Karpas-422 (cell line): ENCODE results near the gene SLC2A5. TPM values are rescaled to one million over a fixed set of nuclear protein-coding genes. Genes with fewer than 3 reads are reported as not detected.

Experiments
- DNase-seq: peaks from one replicate; pipeline ENCODE4 v3.0.0-alpha.2; 2015
- H2AFZ ChIP-seq: fragments of 200-600 bp; sonication (generic); 2 replicates; pipeline ENCODE4 v1.6.1; 2014; ENCODE audit warnings: antibody characterized with exemption, low read length, mixed read lengths
- H3K27ac ChIP-seq: fragments of 200-600 bp; sonication (generic); 2 replicates; pipeline ENCODE4 v1.5.1; 2014; ENCODE audit warnings: mild to moderate bottlenecking, low read length, moderate library complexity
- H3K27me3 ChIP-seq: fragments of 200-600 bp; sonication (generic); 2 replicates; pipeline ENCODE4 v1.6.1; 2014; ENCODE audit warnings: low read length, mixed read lengths
- H3K36me3 ChIP-seq: fragments of 200-600 bp; sonication (generic); 2 replicates; pipeline ENCODE4 v1.6.1; 2014; ENCODE audit warnings: low read length, mixed read lengths; ENCODE audit not compliant: insufficient read depth
- H3K4me1 ChIP-seq: fragments of 200-600 bp; sonication (generic); 2 replicates; pipeline ENCODE4 v1.6.1; 2014; ENCODE audit warnings: mild to moderate bottlenecking, low read length, mixed read lengths
- H3K4me2 ChIP-seq: fragments of 200-600 bp; sonication (generic); 2 replicates; pipeline ENCODE4 v1.6.1; 2014; ENCODE audit warnings: low read length, low read depth, mild to moderate bottlenecking; ENCODE audit not compliant: poor library complexity, severe bottlenecking
- H3K4me3 ChIP-seq: fragments of 200-600 bp; sonication (generic); 2 replicates; pipeline ENCODE4 v1.5.1; 2014; ENCODE audit warnings: mild to moderate bottlenecking, antibody characterized with exemption, low read length, mixed read lengths
- H3K79me2 ChIP-seq: fragments of 200-600 bp; sonication (generic); 2 replicates; pipeline ENCODE4 v1.6.1; 2014; ENCODE audit warnings: mild to moderate bottlenecking, low read length, mixed read lengths
- H3K9ac ChIP-seq: fragments of 200-600 bp; sonication (generic); 2 replicates; pipeline ENCODE4 v1.6.0; 2014; ENCODE audit warnings: low read length
- H3K9me2 ChIP-seq: fragments of 200-600 bp; sonication (generic), shearing (Covaris generic); replicated peaks from 2 replicates; pipeline ENCODE4 v1.6.0; 2014; ENCODE audit warnings: mild to moderate bottlenecking, low read length, moderate library complexity; ENCODE audit not compliant: insufficient read depth
- H3K9me3 ChIP-seq: fragments of 300-700, 200-600 bp; sonication (generic); 2 replicates; pipeline ENCODE4 v1.6.1; 2014; ENCODE audit warnings: low read length, mixed read lengths
- H4K20me1 ChIP-seq: fragments of 200-600 bp; sonication (generic); 2 replicates; pipeline ENCODE4 v1.6.1; 2014; ENCODE audit warnings: mild to moderate bottlenecking, antibody characterized with exemption, low read length, low read depth; ENCODE audit not compliant: insufficient read depth
- total RNA-seq: library from RNA; depleted of rRNA; stranded (reverse); fragments of >200 nt; shearing (Covaris generic); gene quantifications from 2 replicates; pipeline ENCODE4 v1.2.3, GENCODE V29; 2014; ENCODE audit warnings: low replicate concordance

The SLC2A5 gene
- total RNA-seq, 1 experiment from 2014 or later, result 0.22 TPM

DNA sequence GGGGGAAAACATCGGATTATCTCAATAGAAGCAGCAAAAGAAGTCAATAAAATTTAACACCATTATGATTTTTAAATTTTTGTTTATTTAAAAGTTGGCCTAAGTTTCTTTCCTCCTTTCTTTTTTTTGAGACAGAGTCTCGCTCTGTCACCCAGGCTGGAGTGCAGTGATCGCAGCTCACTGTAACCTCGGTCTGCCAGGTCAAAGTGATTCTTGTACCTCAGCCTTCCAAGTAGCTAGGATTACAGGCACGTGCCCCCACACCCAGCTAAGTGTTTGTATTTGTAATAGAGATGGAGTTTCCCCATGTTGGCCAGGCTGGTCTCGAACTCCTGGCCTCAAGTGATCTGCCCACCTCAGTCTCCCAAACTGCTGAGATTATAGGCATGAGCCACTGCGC lies 20.9 kb downstream of the SLC2A5 start:
- H2AFZ ChIP-seq, result no peak overlapping the region
- no peak for DNase-seq
- no peaks in the 10 kb centered on the region for H3K9me3 ChIP-seq
- no peak overlapping the region for H3K4me3 ChIP-seq
- no peaks in the 10 kb centered on the region for H3K9me2 ChIP-seq
- H3K79me2 ChIP-seq, result no peaks in the 10 kb centered on the region
- H3K27ac ChIP-seq, result no peak overlapping the region
- H3K27me3 ChIP-seq, result no peaks in the 10 kb centered on the region
- no peak overlapping the region for H3K9ac ChIP-seq
- H3K36me3 ChIP-seq, result no peaks in the 10 kb centered on the region
- H4K20me1 ChIP-seq, result no peaks in the 10 kb centered on the region
- no peaks in the 10 kb centered on the region for H3K4me1 ChIP-seq
- H3K4me2 ChIP-seq, result no peak overlapping the region

DNA sequence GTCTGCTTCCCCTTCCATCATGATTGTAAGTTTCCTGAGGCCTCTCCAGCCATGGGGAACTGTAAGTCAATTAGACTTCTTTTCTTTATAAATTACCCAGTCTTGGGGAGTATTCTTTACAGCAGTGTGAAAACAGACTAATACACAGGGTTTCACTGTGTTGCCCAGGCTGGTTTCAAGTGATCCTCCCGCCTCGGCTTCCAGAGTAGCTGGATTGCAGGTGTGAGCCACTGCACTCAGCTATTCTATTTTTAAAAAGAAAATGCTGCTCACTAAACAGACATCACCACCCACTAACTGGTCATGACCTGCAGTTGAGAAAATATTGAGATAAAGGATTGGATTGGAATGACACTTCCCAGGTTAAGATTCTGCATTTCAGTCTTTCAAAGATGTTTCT lies 22.4 kb downstream of the SLC2A5 start:
- no peaks in the 10 kb centered on the region for H3K79me2 ChIP-seq
- no peak overlapping the region for H3K4me2 ChIP-seq
- no peak overlapping the region for H3K4me3 ChIP-seq
- no peaks in the 10 kb centered on the region for H3K36me3 ChIP-seq
- no peak overlapping the region for H3K9ac ChIP-seq
- no peaks in the 10 kb centered on the region for H3K4me1 ChIP-seq
- no peak overlapping the region for H3K27ac ChIP-seq
- no peaks in the 10 kb centered on the region for H3K9me3 ChIP-seq
- H3K27me3 ChIP-seq, result no peaks in the 10 kb centered on the region
- H2AFZ ChIP-seq, result no peak overlapping the region
- DNase-seq, result no peak
- no peaks in the 10 kb centered on the region for H3K9me2 ChIP-seq
- H4K20me1 ChIP-seq, result no peaks in the 10 kb centered on the region

GRCh38 chr1:9045861-9046510 lies 23.4 kb downstream of the SLC2A5 start:
- no peak overlapping the region for H3K4me3 ChIP-seq
- no peak overlapping the region for H3K4me2 ChIP-seq
- no peak overlapping the region for H3K27ac ChIP-seq
- H3K36me3 ChIP-seq, result no peaks in the 10 kb centered on the region
- H3K4me1 ChIP-seq, result no peaks in the 10 kb centered on the region
- H3K9ac ChIP-seq, result no peak overlapping the region
- H4K20me1 ChIP-seq, result no peaks in the 10 kb centered on the region
- no peaks in the 10 kb centered on the region for H3K9me2 ChIP-seq
- no peaks in the 10 kb centered on the region for H3K9me3 ChIP-seq
- no peak for DNase-seq
- no peak overlapping the region for H2AFZ ChIP-seq
- H3K79me2 ChIP-seq, result no peaks in the 10 kb centered on the region
- no peaks in the 10 kb centered on the region for H3K27me3 ChIP-seq

DNA sequence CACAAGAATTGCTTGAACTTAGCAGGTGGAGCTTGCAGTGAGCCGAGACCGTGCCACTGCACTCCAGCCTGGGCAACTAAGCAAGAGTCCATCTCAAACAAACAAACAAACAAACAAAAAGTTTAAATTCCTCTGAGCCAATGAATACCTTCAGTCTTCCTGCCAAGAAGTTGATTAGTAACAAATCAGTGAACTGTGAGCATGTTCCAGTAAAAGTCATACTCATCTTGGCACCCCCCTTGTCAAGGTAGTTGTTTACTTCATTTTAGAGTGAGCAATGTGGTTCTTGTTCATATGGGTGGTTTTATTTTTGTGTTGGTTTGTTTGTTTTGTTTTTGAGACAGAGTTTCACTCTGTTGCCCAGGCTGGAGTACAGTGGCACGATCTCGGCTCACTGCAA lies 25.2 kb downstream of the SLC2A5 start:
- no peaks in the 10 kb centered on the region for H3K9me2 ChIP-seq
- no peaks in the 10 kb centered on the region for H3K9me3 ChIP-seq
- DNase-seq, result no peak
- no peak overlapping the region for H3K4me2 ChIP-seq
- H3K27ac ChIP-seq, result no peak overlapping the region
- no peaks in the 10 kb centered on the region for H3K36me3 ChIP-seq
- H3K27me3 ChIP-seq, result no peaks in the 10 kb centered on the region
- H3K4me1 ChIP-seq, result no peaks in the 10 kb centered on the region
- no peaks in the 10 kb centered on the region for H3K79me2 ChIP-seq
- H3K9ac ChIP-seq, result no peak overlapping the region
- no peak overlapping the region for H3K4me3 ChIP-seq
- H4K20me1 ChIP-seq, result no peaks in the 10 kb centered on the region
- H2AFZ ChIP-seq, result no peak overlapping the region

DNA sequence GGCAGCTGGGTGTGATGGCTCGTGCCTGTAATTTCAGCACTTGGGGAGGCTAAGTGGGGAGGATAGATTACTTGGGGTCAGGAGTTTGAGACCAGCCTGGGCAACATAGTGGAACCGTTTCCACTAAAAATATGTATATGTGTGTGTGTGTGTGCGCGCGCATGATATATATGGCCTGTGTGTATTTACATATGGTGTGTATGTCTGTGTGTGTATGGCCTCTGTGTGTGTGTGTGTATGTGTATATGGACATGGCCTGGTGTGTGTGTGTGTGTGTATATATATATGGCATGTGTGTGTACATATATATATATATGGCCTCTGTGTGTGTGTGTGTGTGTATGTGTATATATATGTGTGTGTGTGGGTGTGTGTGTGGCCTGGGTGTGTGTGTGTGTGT lies 27.2 kb downstream of the SLC2A5 start:
- DNase-seq, result no peak
- H3K9ac ChIP-seq, result no peak overlapping the region
- H3K9me2 ChIP-seq, result no peaks in the 10 kb centered on the region
- H3K27ac ChIP-seq, result no peak overlapping the region
- H3K4me2 ChIP-seq, result no peak overlapping the region
- no peaks in the 10 kb centered on the region; the same call in 1 of the 2 replicates for H3K4me1 ChIP-seq
- H3K9me3 ChIP-seq, result no peaks in the 10 kb centered on the region
- no peak overlapping the region for H2AFZ ChIP-seq
- H4K20me1 ChIP-seq, result no peaks in the 10 kb centered on the region
- no peaks in the 10 kb centered on the region for H3K27me3 ChIP-seq
- no peaks in the 10 kb centered on the region for H3K79me2 ChIP-seq
- no peaks in the 10 kb centered on the region for H3K36me3 ChIP-seq
- H3K4me3 ChIP-seq, result no peak overlapping the region

DNA sequence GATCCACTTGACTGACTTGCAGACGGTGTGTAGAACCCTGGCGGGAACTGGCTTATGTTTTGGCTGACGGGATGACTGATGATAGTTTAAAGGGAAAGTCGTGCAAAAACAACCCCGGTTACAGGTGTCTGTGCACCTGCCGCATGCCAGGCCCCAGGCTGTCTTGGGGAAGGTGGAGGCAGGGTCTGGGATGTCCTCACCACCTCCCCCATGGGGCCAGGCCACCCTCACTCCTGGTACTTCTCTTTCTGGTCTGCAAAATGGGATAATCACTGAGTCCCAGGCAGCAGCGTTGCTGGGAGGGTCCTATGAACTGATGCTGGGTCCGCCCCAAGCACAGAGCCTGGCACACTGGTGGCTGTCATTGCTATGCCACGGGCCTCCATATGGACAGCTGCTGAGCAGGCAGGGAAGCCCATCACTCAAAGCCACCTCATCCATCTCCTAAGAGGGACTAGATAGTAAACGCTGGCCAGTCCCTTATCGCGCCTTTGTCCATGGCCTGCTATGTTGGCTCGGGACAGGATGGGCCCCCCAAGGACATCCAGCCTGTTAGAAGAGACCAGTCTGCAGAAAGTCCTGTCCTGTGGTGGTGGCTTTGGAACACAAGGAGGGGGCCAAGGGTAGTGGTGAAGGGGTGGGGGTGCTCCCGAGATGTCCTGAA lies 28.2 kb downstream of the SLC2A5 start:
- Histone ChIP-seq H3K9me2 (no peaks in the 10 kb centered on the region), H3K4me1 (no peaks in the 10 kb centered on the region; the same call in 1 of the 2 replicates), H3K9ac (no peak overlapping the region), H3K9me3 (no peaks in the 10 kb centered on the region), H3K36me3 (no peaks in the 10 kb centered on the region), H3K4me3 (no peak overlapping the region), H3K79me2 (no peaks in the 10 kb centered on the region), H3K27ac (no peak overlapping the region), H3K4me2 (no peak overlapping the region), H3K27me3 (no peaks in the 10 kb centered on the region), H2AFZ (no peak overlapping the region), H4K20me1 (no peaks in the 10 kb centered on the region)
- no peak for DNase-seq

DNA sequence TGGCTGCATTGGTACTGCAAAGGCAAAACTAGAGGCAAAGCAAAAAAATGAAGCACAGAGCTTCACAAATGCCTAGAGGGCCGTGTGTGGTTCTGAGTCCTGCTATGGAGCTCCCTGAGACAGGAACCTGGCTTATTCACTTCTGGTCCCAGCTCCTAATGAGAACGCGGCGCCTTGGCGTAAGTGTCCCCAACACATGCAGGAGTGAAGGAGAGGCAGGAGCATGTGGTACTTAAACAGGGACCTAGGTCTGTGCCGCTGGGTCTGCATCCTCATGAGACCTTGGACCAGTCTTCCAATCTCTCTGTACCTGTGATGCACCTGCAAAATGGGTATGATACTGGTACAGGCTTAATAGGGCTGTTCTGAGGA lies 28.8 kb downstream of the SLC2A5 start:
- no peak overlapping the region for H3K4me2 ChIP-seq
- H3K79me2 ChIP-seq, result no peaks in the 10 kb centered on the region
- no peaks in the 10 kb centered on the region for H4K20me1 ChIP-seq
- H2AFZ ChIP-seq, result no peak overlapping the region
- H3K9me3 ChIP-seq, result no peaks in the 10 kb centered on the region
- H3K27ac ChIP-seq, result no peak overlapping the region
- no peaks in the 10 kb centered on the region; the same call in 1 of the 2 replicates for H3K4me1 ChIP-seq
- H3K9me2 ChIP-seq, result no peaks in the 10 kb centered on the region
- H3K4me3 ChIP-seq, result no peak overlapping the region
- no peak overlapping the region for H3K9ac ChIP-seq
- DNase-seq, result no peak
- H3K36me3 ChIP-seq, result no peaks in the 10 kb centered on the region
- no peaks in the 10 kb centered on the region for H3K27me3 ChIP-seq

GRCh38 chr1:9039761-9040658 lies 29.4 kb downstream of the SLC2A5 start:
- no peaks in the 10 kb centered on the region for H4K20me1 ChIP-seq
- no peak overlapping the region for H3K27ac ChIP-seq
- no peaks in the 10 kb centered on the region for H3K36me3 ChIP-seq

More at GRCh38 chr1:9039761-9040658, 29.4 kb downstream of the SLC2A5 start:
- H3K9me2 ChIP-seq, result no peaks in the 10 kb centered on the region
- H3K4me2 ChIP-seq, result no peak overlapping the region
- no peak overlapping the region for H3K4me3 ChIP-seq
- H3K79me2 ChIP-seq, result no peaks in the 10 kb centered on the region
- DNase-seq, result no peak
- no peaks in the 10 kb centered on the region; the same call in 1 of the 2 replicates for H3K4me1 ChIP-seq
- H3K9me3 ChIP-seq, result peaks cover 4% of the 10 kb centered on the region
- H3K27me3 ChIP-seq, result peaks cover 2% of the 10 kb centered on the region; the same call in 1 of the 2 replicates
- H2AFZ ChIP-seq, result no peak overlapping the region
- no peak overlapping the region for H3K9ac ChIP-seq
